Suprapubic skin (tissue), 4 donors: ENCODE measurements around the gene DRD4. TPM values are rescaled to one million over a fixed set of nuclear protein-coding genes. Genes with fewer than 3 reads are reported as not detected.

Experiments used
- DNase-seq, 2 donors: peaks; one replicate each; pipeline ENCODE4 v3.0.0-alpha.2; 2019; ENCODE audit warnings: low spot score in 2 of 2
- H3K27ac ChIP-seq: fragments of 200-600 bp; sonication (generic); one replicate; pipeline ENCODE4 v1.5.1; 2019
- H3K27me3 ChIP-seq: fragments of 200-600 bp; sonication (generic); one replicate; pipeline ENCODE4 v1.5.1; 2019
- H3K36me3 ChIP-seq: fragments of 200-600 bp; sonication (generic); one replicate; pipeline ENCODE4 v1.5.1; 2019
- H3K4me1 ChIP-seq: fragments of 200-600 bp; sonication (generic); one replicate; pipeline ENCODE4 v1.5.1; 2019
- H3K4me3 ChIP-seq: fragments of 200-600 bp; sonication (generic); one replicate; pipeline ENCODE4 v1.5.1; 2019; ENCODE audit warnings: mild to moderate bottlenecking
- H3K9me3 ChIP-seq: fragments of 200-600 bp; sonication (generic); one replicate; pipeline ENCODE4 v1.5.1; 2019
- CTCF ChIP-seq, 2 donors: fragments of 200-600 bp in 1 of 2; fragments of 450-650 bp in 1 of 2; sonication (generic) in 1 of 2; IDR thresholded peaks; one replicate each; pipeline ENCODE4 v1.5.1; 2016 to 2019; ENCODE audit warnings: antibody characterized with exemption in 2 of 2, mild to moderate bottlenecking in 1 of 2, moderate library complexity in 1 of 2
- EP300 ChIP-seq: sonication (generic); formaldehyde crosslinking; IDR thresholded peaks from one replicate; pipeline ENCODE4 v1.6.1; 2017; ENCODE audit warnings: antibody characterized with exemption
- POLR2A ChIP-seq, 2 donors: fragments of 450-650 bp; IDR thresholded peaks; one replicate each; pipeline ENCODE4 v1.6.1; 2017; ENCODE audit warnings: antibody characterized with exemption in 2 of 2, mild to moderate bottlenecking in 2 of 2, moderate library complexity in 2 of 2
- POLR2AphosphoS5 ChIP-seq, 3 donors: sonication (generic); formaldehyde crosslinking; IDR thresholded peaks; one replicate each; pipeline ENCODE4 v1.6.1; 2017; ENCODE audit warnings: antibody characterized with exemption in 3 of 3
- WGBS: methylation state at CpG from one replicate; pipeline ENCODE4 v1.1.5; 2018; 5-methylcytosine and 5-hydroxymethylcytosine counted together
- total RNA-seq, 4 donors: library from RNA; depleted of rRNA; stranded (reverse); fragments of >200 nt; gene quantifications; one replicate each; pipeline ENCODE4 v1.1.0, GENCODE V29; 2016

DRD4 gene
- total RNA-seq, 4 donors from 2014 or later = 0.97 to 1.2 TPM; not detected in 2

GRCh38 chr11:626475-627307 lies 10.4 kb upstream of the DRD4 start, which contains the start of gene SCT:
Gene SCT (minus strand): TSS chr11:627181. CDS start chr11:627143, 38 bp downstream.
- WGBS = 80% methylated on average over 2 of the region's 72 CpGs
- Histone ChIP-seq H3K4me1 (peaks cover 9% of the 10 kb centered on the region), H3K4me3 (no peak within 1 kb of the TSS), H3K9me3 (no peaks in the 10 kb centered on the region), H3K36me3 (no peaks in the 10 kb centered on the region), H3K27me3 (peaks cover 35% of the 10 kb centered on the region), H3K27ac (no peak within 1 kb of the TSS)
- DNase-seq = no peak
- TF ChIP-seq POLR2A (IDR thresholded peaks at IDR 0.05) = no peak

GRCh38 chr11:627308-627576 lies 9.8 kb upstream of the DRD4 start:
- no peak for TF ChIP-seq POLR2AphosphoS5 (IDR thresholded peaks at IDR 0.05)
- TF ChIP-seq POLR2A (IDR thresholded peaks at IDR 0.05) = no peak
- TF ChIP-seq CTCF (IDR thresholded peaks at IDR 0.05) = no peak
- TF ChIP-seq EP300 = no peak
- WGBS = 48% methylated on average over 6 of the region's 28 CpGs
- Histone ChIP-seq H3K27ac (no peak overlapping the region), H3K36me3 (no peaks in the 10 kb centered on the region), H3K4me1 (peaks cover 9% of the 10 kb centered on the region), H3K9me3 (no peaks in the 10 kb centered on the region), H3K27me3 (peaks cover 35% of the 10 kb centered on the region), H3K4me3 (no peak overlapping the region)
- DNase-seq = no peak

GRCh38 chr11:628056-628455 lies 9.0 kb upstream of the DRD4 start:
- H3K36me3 ChIP-seq = no peaks in the 10 kb centered on the region
- TF ChIP-seq POLR2A (IDR thresholded peaks at IDR 0.05) (no peak), CTCF (IDR thresholded peaks at IDR 0.05) (no peak), POLR2AphosphoS5 (IDR thresholded peaks at IDR 0.05) (no peak), EP300 (no peak)
- H3K4me3 ChIP-seq = no peak overlapping the region
- DNase-seq = no peak
- H3K9me3 ChIP-seq = no peaks in the 10 kb centered on the region
- peaks cover 35% of the 10 kb centered on the region for H3K27me3 ChIP-seq
- no peak overlapping the region for H3K27ac ChIP-seq
- H3K4me1 ChIP-seq = peaks cover 9% of the 10 kb centered on the region
- WGBS = 95% methylated on average over 31 of the region's 31 CpGs

- H3K27ac ChIP-seq = no peak overlapping the region
- DNase-seq = no peak
- H3K4me3 ChIP-seq = no peak overlapping the region
- H3K4me1 ChIP-seq = peaks cover 9% of the 10 kb centered on the region
- 71% methylated on average over 10 of the region's 10 CpGs for WGBS
- TF ChIP-seq POLR2AphosphoS5 (IDR thresholded peaks at IDR 0.05) (no peak), CTCF (IDR thresholded peaks at IDR 0.05) (no peak), POLR2A (IDR thresholded peaks at IDR 0.05) (no peak), EP300 (no peak)
- no peaks in the 10 kb centered on the region for H3K9me3 ChIP-seq
- peaks cover 32% of the 10 kb centered on the region for H3K27me3 ChIP-seq
- no peaks in the 10 kb centered on the region for H3K36me3 ChIP-seq
These were observed 7.9 kb upstream of the DRD4 start for GRCh38 chr11:629237-629583.

GRCh38 chr11:630871-631270 lies 6.2 kb upstream of the DRD4 start:
- Histone ChIP-seq H3K4me1 (peaks cover 9% of the 10 kb centered on the region), H3K9me3 (no peaks in the 10 kb centered on the region), H3K4me3 (no peak overlapping the region), H3K27me3 (peaks cover 16% of the 10 kb centered on the region), H3K27ac (no peak overlapping the region), H3K36me3 (no peaks in the 10 kb centered on the region)
- WGBS = 95% methylated on average over 5 of the region's 5 CpGs
- no peak for TF ChIP-seq EP300
- no peak for TF ChIP-seq POLR2AphosphoS5 (IDR thresholded peaks at IDR 0.05)
- no peak for TF ChIP-seq CTCF (IDR thresholded peaks at IDR 0.05)
- no peak for TF ChIP-seq POLR2A (IDR thresholded peaks at IDR 0.05)
- no peak for DNase-seq
